ENCODE measurements around the gene ESYT1.

The ESYT1 gene

GRCh38 chr12:56189099-56189917 lies 61.2 kb downstream of the ESYT1 start, which contains the start of gene SMARCC2:
Gene SMARCC2 (minus strand): TSS chr12:56189483. CDS start chr12:56189461, 22 bp downstream.
- peak within 1 kb of the TSS; percentile 81 for H3K4me3 ChIP-seq (ENCODE audit: low read depth, low read length)
- peak; percentile 88 for TF ChIP-seq CTCF (IDR thresholded peaks at IDR 0.05; ENCODE audit: borderline replicate concordance, insufficient read depth, low read depth, low read length)

GRCh38 chr12:56189918-56190694 lies 62.0 kb downstream of the ESYT1 start:
- peak overlapping the region; percentile 53 for H3K4me3 ChIP-seq (ENCODE audit: low read depth, low read length)
- no peak for TF ChIP-seq CTCF (IDR thresholded peaks at IDR 0.05; ENCODE audit: borderline replicate concordance, insufficient read depth, low read depth, low read length)

GRCh38 chr12:56190695-56191155 lies 62.7 kb downstream of the ESYT1 start:
- peak overlapping the region; percentile 53 for H3K4me3 ChIP-seq (ENCODE audit: low read depth, low read length)

GRCh38 chr12:56192582-56192981 lies 64.5 kb downstream of the ESYT1 start:
- no peak for TF ChIP-seq CTCF (IDR thresholded peaks at IDR 0.05; ENCODE audit: borderline replicate concordance, insufficient read depth, low read depth, low read length)
- H3K4me3 ChIP-seq (ENCODE audit: low read depth, low read length) = no peak overlapping the region

More at GRCh38 chr12:56190695-56191155, 62.7 kb downstream of the ESYT1 start:
- no peak for TF ChIP-seq CTCF (IDR thresholded peaks at IDR 0.05; ENCODE audit: borderline replicate concordance, insufficient read depth, low read depth, low read length)

- peak; percentile 62 for TF ChIP-seq CTCF (IDR thresholded peaks at IDR 0.05; ENCODE audit: borderline replicate concordance, insufficient read depth, low read depth, low read length)
- no peak overlapping the region for H3K4me3 ChIP-seq (ENCODE audit: low read depth, low read length)
Observed at GRCh38 chr12:56193025-56193578, 65.0 kb downstream of the ESYT1 start.
